OCI-M2 (cell line): Measurements from ENCODE around the gene ZHX3.
"Not testable (repeated sequence)": the region's sequence is repeated elsewhere in the genome, so short reads cannot be mapped to it uniquely, and the experiment has no call there.

Experiments used
- DNase-seq: peaks from one replicate; lab custom pipeline; 2025; ENCODE audit not compliant: unreplicated experiment; lab: John Stamatoyannopoulos, UW

The ZHX3 gene

GRCh38 chr20:41334036-41334435, 16.5 kb upstream of the ZHX3 start:
- no peak for DNase-seq

- no peak for DNase-seq
Measured at GRCh38 chr20:41331731-41332130, 14.2 kb upstream of the ZHX3 start.

- DNase-seq, result no peak
Measured at GRCh38 chr20:41330941-41331340, 13.4 kb upstream of the ZHX3 start.

DNA sequence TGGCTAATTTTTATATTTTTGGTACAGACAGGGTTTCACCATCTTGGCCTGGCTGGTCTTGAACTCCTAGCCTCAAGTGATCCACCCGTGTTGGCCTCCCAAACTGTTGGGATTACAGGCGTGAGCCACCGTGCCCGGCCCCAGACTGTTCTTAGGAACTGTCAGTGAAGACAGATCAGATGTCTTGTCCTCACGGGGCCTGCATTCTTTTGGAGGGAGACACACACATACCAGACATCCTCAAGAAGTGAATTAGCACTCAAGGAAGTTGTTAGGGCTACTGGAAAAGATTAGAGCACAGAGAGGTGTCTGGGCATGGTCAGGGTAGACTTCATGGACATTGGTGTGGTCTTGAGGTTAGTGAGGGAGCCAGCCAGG, 12.8 kb upstream of the ZHX3 start:
- no peak for DNase-seq

GRCh38 chr20:41329435-41330342, 12.2 kb upstream of the ZHX3 start:
- no peak for DNase-seq

- DNase-seq, result no peak
Measured at GRCh38 chr20:41327178-41327577, 9.6 kb upstream of the ZHX3 start.

DNA sequence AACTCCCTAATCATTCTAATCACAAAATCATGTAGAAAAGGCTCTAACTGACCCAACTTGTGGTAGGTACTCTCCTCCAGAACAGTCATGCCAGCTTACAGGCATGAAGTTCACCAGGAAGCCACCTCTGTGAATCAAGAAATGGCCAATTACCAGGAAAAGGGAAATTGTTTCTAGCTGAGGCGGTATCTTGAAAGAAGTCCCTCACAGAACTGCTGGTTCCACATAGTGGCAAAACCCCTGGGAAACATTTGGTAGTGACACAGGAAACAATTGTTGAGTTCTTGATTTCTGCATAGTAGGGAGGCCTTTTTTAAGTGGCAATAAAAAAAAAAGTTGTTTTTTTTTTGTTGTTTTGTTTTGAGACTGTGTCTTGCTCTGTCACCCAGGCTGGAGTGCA, 3.4 kb upstream of the ZHX3 start:
- DNase-seq, result no peak

DNA sequence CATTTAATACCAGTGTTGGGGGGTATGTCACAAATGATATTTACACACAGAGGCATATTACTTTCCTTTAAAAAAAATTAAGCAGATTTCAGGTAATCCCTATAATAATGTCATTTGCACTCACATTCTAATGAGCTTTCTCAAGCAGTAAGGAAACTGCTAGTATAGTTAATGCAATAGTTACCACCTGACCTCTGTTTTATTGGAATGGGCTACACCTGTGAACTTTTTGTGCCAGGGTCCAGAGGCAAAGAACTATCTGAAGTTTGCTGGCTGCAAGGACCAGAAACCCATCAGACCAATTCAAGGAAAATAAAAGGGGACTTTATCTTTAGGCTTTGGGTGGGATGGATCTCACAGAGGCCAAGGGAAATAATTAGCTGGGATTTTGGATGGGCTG, 2.9 kb upstream of the ZHX3 start:
- no peak for DNase-seq

DNA sequence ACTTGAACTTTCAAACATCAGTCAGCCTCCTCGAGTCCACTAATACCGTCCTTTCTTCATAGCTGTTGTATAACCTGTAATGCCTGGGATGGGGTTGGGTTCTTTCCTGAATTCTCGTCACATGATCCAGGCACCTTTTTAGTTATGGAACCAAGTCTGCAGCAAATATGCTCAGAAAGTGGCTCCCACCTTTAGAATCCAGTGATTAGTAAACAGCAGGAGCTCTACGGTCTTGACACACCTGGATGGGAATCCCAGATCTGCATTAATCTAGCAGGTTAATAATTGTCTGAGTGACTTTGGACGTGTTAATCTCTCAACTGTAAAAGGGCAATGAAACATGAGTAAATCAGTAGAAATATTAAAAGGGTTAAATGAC, 729 bp upstream of the ZHX3 start:
- DNase-seq, result no peak

DNA sequence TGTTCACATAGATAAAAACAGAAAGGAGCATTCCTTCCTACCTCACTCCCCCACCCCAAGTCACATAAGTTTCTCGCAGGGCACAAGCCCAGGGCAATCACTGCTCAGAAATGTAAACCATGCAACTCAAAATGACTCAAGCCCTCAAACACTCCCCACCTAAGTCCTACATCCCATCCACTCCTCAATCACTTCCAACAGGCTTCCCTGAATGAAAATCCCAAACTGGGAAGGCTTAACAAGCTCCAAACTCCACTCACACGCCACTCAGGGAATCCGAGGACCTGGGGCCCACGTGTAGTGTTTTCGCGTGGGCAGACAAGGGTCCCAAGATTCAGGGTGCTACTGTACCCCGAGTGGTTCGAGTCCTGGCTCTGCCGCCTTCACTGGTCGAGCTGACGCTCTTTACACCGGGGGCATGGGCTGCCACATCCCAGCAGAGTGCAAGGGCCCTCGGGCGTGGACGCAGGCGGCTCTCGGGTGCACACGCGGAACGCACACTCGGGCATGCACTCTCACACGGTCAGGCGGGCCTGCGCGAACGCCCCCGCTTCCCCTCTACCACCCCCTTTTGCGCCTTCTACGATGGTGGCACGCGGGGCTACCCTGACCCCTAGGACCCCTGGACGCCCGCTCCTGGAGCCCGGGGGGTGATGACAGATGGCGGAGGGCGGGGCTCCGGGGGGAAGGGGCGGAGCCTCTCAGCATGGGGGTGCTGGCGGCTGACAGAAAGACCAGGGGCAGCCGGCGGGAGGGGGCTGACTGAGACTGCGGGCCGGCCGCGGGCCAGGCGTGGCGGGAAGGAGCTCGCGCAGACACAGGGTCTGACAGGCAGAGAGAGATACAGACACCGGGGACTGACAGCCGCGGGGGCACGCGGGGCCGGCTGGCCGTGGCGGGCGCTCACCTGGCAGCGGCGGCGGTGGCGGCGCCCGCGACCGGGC, 657 bp downstream of the ZHX3 start:
- no peak for DNase-seq

DNA sequence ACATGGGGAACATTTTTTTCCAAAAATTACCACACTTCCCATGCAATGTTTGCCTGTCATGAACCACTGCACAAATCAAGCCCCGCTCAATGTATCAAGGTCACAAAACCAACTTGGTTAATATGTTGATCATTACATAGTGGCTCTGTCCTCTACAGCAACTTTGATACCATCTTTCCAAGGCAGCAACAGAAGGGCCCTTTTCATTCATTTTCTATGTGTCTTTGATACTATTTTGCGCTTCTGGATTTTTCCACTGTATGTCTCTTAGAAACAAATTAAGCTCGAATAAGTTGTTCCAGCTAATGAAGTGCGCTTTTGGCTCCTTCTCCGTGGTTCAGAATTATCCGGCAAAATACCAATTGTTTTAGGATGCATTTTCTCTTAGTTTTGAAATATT, 1.5 kb downstream of the ZHX3 start:
- no peak for DNase-seq

GRCh38 chr20:41314386-41314785, 3.1 kb downstream of the ZHX3 start:
- no peak for DNase-seq

- not testable (repeated sequence) for DNase-seq
Measured at GRCh38 chr20:41312009-41312408, 5.5 kb downstream of the ZHX3 start.

DNA sequence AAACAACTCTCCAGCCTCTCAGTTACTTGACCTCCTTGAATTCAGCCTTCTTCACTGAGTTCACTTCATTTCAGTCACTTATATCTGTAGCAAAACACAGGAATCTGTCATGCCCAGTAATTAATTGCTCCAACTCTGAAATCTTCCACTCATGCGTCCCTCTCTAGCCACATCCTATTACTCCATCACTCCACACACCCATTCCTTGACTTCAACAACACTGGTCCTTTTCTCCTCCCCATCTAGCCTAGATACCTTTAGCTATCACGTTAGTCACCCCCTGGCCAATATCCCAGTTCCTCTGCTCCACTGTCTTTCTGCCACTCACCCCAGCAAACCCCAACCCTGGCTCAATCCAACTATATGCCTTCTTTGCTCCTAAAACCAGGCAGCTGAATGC, 7.7 kb downstream of the ZHX3 start:
- DNase-seq, result no peak

DNA sequence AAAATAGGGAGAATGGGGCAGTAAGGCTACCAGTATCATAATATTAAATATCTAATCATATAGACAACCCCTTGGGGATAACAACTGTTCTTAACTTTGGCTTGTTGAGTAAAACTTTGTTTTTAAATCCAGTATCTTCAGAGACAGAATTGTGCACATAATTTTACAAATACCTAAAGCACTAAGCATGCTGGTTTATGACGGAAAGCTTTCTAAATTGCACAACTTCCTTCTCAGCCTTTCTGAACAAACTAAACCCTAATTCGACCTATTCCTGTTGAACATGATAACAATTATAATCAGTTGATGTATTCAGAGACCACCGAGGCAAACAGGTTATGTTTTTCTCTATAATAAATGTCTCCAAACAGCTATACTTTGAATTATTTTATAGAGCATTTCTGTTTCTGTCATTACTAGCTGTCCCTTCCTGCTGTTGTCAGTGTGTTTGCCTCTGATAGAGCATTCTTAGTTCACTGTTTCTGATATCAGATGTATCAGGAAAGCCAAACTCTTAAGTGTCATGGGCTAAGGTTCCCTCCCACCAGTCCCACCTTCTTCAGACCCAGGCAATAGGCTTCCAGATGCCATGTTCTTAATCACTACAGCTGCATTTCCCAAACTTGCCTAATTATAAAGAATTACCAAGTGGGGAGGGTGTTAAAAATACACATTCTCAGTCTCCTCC, 8.7 kb downstream of the ZHX3 start:
- DNase-seq, result no peak

- no peak for DNase-seq
Measured at GRCh38 chr20:41308290-41308711, 9.2 kb downstream of the ZHX3 start.

DNA sequence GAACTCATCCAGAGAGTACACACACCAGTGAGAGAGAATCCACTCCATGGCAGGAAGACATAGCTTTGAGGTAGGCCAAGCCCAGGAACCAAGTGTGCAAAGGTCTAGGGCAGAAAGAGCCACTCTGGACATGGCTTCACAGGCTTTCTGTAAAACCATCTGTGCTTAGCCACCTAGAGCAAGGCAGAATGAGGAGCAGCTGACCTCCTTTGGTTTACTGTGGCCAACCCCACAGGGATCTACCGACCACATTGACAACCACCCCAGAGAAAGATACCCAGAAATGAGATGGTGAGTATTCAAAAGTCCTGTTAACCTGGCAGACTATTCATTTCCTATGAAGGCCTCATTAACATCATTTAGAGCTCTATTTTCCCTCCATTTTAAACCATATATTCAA, 10.5 kb downstream of the ZHX3 start:
- DNase-seq, result no peak

- DNase-seq, result no peak
Measured at GRCh38 chr20:41306061-41306727, 11.3 kb downstream of the ZHX3 start.

GRCh38 chr20:41304424-41305079, 13.0 kb downstream of the ZHX3 start:
- DNase-seq, result no peak

- DNase-seq, result no peak
Measured at GRCh38 chr20:41304002-41304401, 13.5 kb downstream of the ZHX3 start.
